Fibroblast of villous mesenchyme (primary cell): ENCODE results near the gene NKG7. TPM values are rescaled to one million over a fixed set of nuclear protein-coding genes. Genes with fewer than 3 reads are reported as not detected.
A peak's percentile ranks its signal among the peaks of the same experiment; 100 is the strongest.

Source experiments
- DNase-seq: peaks from one replicate; pipeline ENCODE4 v3.0.0-alpha.2; 2010; ENCODE audit warnings: low read depth
- H3K4me3 ChIP-seq: 2 replicates; pipeline ENCODE4 v1.5.1; 2011; ENCODE audit warnings: low read depth, mild to moderate bottlenecking, low read length
- total RNA-seq: library from RNA; depleted of rRNA; stranded (reverse); fragments of >200 nt; gene quantifications from 2 replicates; pipeline ENCODE4 v1.2.3, GENCODE V29; 2012
- TF ChIP-seq, protein P1 (sequence below): IDR thresholded peaks from 2 replicates; pipeline ENCODE4 v1.5.1; 2012; ENCODE audit warnings: low read depth, mild to moderate bottlenecking, low read length; ENCODE audit not compliant: insufficient read depth

The NKG7 gene
- total RNA-seq, 1 donor: not detected

DNA sequence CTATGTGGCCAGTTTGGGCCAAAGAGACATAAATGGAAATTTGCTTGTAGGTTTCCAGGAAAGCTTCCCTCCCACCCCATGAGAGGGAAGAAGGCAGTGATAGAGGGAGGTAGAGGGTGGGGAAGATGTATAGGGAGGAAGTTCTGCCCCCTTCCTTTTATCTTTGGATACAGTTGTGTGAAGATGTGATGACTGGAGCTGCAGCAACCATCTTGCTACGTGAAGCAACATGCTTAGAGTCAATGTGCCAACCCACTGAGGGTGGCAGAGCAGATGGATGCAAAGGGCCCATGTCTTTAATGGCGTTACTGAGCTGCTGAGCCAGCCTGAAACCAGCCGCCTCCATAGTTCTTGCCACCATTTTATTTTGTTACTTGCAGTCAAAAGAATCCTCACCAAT is 41.3 kb downstream of the NKG7 start:
- DNase-seq: no peak
- H3K4me3 ChIP-seq: no peak overlapping the region
- TF ChIP-seq, protein P1, sequence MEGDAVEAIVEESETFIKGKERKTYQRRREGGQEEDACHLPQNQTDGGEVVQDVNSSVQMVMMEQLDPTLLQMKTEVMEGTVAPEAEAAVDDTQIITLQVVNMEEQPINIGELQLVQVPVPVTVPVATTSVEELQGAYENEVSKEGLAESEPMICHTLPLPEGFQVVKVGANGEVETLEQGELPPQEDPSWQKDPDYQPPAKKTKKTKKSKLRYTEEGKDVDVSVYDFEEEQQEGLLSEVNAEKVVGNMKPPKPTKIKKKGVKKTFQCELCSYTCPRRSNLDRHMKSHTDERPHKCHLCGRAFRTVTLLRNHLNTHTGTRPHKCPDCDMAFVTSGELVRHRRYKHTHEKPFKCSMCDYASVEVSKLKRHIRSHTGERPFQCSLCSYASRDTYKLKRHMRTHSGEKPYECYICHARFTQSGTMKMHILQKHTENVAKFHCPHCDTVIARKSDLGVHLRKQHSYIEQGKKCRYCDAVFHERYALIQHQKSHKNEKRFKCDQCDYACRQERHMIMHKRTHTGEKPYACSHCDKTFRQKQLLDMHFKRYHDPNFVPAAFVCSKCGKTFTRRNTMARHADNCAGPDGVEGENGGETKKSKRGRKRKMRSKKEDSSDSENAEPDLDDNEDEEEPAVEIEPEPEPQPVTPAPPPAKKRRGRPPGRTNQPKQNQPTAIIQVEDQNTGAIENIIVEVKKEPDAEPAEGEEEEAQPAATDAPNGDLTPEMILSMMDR: no peak

DNA sequence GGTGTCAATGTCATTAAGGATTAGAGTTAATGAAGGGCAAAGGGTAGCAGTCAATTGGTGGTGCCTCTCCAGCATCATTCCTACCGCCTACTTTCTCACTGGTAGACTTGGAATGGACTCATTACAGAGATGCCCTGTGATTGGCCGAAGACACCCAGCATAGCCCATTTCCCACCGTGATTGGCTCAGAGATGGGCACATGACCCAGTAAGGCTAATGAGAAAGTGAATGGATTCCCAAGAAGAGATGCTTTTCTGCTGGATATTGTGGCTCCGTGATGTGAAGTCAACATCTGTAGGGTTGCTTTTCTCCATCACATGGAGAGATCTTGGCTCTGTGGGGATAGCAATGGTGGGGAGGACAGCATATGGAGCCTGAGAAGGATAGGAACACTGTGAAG is 42.1 kb downstream of the NKG7 start:
- H3K4me3 ChIP-seq: no peak overlapping the region
- TF ChIP-seq, protein P1: no peak
- no peak for DNase-seq

DNA sequence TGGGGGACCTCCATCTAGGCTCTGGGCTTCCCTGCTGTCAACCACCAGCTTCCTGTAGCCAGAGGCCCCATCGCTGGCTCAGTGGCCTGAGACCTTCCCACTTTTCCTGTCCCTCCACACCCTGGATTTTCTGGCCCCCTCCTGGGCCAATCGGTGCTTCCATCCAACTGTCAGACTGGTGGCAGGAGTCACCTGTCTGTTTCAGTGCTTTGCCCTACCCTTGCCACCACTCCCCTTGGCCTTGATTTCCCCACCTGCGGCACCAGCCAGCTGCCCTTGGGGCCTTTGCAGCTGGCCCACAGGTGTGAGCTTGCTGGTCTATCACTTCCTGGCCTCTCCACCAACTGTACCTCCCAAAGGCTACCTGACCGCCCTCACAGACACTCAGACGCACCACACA is 43.0 kb downstream of the NKG7 start:
- no peak for DNase-seq
- no peak overlapping the region for H3K4me3 ChIP-seq
- TF ChIP-seq, protein P1: no peak

DNA sequence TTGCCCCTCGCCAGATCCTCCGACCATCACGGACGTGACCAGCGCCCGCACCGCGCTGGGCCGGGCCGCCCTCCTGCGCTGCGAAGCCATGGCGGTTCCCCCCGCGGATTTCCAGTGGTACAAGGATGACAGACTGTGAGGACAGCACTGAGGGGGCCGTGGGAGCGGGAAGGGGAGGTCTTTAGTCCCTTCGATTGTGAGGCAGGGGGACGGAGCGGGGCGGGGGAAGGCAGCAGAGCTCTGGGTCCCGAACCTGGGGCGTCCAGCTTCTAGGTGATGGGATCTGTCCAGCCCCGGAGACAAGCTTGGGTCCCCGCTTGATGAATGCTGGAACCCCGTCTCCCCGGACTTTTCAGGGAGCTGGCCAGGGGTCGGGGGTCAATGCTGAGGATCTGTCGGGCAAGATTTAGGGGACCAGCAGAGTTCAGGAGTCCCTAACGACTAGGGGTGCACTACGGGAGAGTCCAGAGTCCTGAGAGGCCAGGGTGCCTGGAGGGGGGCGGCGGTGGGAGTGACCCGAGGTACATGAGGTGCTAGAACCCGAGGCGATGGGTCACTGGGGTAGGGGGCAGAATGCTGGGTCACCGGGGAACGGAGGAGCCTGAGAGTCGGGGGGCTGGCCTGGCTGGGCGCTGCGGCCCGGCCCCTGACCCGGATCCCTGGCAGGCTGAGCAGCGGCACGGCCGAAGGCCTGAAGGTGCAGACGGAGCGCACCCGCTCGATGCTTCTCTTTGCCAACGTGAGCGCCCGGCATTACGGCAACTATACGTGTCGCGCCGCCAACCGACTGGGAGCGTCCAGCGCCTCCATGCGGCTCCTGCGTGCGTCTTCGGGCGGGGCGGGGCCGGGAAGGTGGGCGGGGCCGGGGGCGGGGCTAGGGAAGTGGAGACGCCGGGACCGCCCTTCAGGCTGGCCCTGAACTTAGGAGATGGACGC is 45.1 kb downstream of the NKG7 start:
- peak overlapping the region; percentile 36 for H3K4me3 ChIP-seq
- TF ChIP-seq, protein P1: no peak
- DNase-seq: peak; percentile 38

DNA sequence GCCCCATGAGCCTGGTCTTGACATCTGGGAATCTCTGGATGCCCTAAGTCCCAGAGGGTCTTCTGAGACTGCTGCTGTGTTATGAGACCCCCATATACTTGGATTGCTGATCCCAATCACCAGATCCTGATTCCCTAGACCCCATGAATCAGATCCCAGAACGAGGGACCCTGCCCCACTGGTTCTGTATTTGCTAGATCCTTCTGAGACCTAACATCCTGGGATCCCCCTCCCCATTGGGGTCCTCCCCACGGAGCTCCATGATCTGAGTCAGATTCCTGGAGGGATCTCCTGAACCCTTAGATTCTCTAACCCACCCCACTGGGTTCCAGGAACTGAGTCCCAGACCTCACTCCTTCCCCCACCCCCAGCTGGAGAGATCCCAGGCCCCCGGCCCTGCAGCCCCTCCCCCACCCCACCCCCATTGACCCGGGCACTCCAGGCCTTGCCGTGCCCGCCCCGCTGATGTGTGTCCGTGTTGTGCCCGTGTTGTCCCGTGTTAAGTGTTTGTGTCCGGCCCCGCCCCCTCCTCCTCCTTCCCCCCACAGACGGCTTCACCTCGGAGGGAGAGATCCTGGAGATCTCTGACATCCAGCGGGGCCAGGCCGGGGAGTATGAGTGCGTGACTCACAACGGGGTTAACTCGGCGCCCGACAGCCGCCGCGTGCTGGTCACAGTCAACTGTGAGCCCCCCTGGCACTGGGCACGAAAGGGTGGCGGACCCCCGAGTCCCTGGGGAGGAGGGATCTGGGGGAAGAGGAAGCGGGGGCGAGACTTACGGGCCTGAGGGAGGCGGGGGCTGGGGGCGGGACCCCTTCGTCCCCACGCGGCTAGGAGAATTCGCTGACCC is 46.0 kb downstream of the NKG7 start:
- H3K4me3 ChIP-seq: no peak overlapping the region
- TF ChIP-seq, protein P1: no peak
- no peak for DNase-seq

DNA sequence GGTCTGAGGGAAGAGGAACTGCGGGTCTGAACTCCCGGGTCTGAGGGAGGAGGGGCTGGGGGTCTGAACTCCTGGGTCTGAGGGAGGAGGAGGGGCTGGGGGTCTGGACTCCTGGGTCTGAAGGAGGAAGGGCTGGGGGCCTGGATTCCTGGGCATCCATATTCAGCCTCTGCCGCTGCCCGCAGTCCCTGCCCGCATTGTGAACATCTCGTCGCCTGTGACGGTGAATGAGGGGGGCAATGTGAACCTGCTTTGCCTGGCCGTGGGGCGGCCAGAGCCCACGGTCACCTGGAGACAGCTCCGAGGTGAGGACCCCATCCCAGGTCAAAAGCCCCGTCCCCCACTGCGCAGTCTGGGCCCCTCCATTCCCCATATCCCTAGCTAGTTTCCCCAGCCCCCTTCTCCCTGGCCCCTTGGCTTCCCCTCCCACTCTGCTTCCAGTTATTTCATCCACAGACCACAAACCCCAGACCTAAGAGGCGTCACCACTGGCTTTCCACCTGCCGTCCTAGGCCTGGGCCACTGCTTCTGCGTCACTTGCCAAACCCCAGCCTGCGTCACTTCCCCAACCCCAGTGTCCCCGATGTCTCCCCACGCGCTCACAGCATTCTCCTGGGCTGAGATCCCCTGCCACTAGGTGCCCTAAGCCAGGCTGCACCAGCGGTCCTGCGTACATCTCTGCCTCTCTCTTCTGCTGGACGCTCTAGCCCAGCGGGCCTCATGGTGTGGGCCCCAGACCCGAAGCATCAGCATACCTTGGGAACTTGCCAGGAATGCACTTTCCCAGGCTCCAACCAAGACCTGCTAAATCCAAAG is 47.1 kb downstream of the NKG7 start:
- TF ChIP-seq, protein P1: no peak
- H3K4me3 ChIP-seq: no peak overlapping the region
- no peak for DNase-seq
